ENCODE measurements around the gene BTBD1.
"Not testable (repeated sequence)": the region's sequence is repeated elsewhere in the genome, so short reads cannot be mapped to it uniquely, and the experiment has no call there.

Gene BTBD1

GRCh38 chr15:83098079-83098478, 31.0 kb upstream of the BTBD1 start:
- H3K4me1 ChIP-seq (ENCODE audit: insufficient read depth, low read length) = no peaks in the 10 kb centered on the region
- H3K79me2 ChIP-seq (ENCODE audit: insufficient read depth, low read length) = no peaks in the 10 kb centered on the region
- H3K9me3 ChIP-seq (ENCODE audit: insufficient read depth, low read length, severe bottlenecking) = no peaks in the 10 kb centered on the region
- no peak overlapping the region for H3K4me3 ChIP-seq (ENCODE audit: low read depth in 1 of 2, low read length in 2 of 2)
- DNase-seq = no peak
- H3K27me3 ChIP-seq (ENCODE audit: insufficient read depth, low read length, poor library complexity) = peaks cover 7% of the 10 kb centered on the region
- no peak overlapping the region for H3K27ac ChIP-seq (ENCODE audit: low read length)
- H3K4me2 ChIP-seq (ENCODE audit: insufficient read depth, low read length) = no peak overlapping the region
- no peak for ATAC-seq (ENCODE audit: insufficient read depth, low read depth)
- no peak overlapping the region for H3K9ac ChIP-seq (ENCODE audit: low read depth, low read length)
- no peaks in the 10 kb centered on the region for H3K36me3 ChIP-seq (ENCODE audit: insufficient read depth, low read length)
- H2AFZ ChIP-seq (ENCODE audit: low read depth, low read length) = no peak overlapping the region
- TF ChIP-seq EZH2 (IDR thresholded peaks at IDR 0.05; ENCODE audit: borderline replicate concordance, low read depth, low read length, severe bottlenecking) (no peak), CTCF (IDR thresholded peaks at IDR 0.05; ENCODE audit: borderline replicate concordance, extremely low read depth, low read length, poor library complexity, severe bottlenecking) (no peak)
- H4K20me1 ChIP-seq (ENCODE audit: insufficient read depth, low read length) = no peaks in the 10 kb centered on the region

GRCh38 chr15:83094583-83094982, 27.5 kb upstream of the BTBD1 start:
- Histone ChIP-seq H3K4me1 (ENCODE audit: insufficient read depth, low read length) (no peaks in the 10 kb centered on the region), H3K9ac (ENCODE audit: low read depth, low read length) (no peak overlapping the region), H3K4me3 (ENCODE audit: low read depth in 1 of 2, low read length in 2 of 2) (no peak overlapping the region), H3K9me3 (ENCODE audit: insufficient read depth, low read length, severe bottlenecking) (no peaks in the 10 kb centered on the region), H3K27me3 (ENCODE audit: insufficient read depth, low read length, poor library complexity) (peaks cover 7% of the 10 kb centered on the region), H3K36me3 (ENCODE audit: insufficient read depth, low read length) (no peaks in the 10 kb centered on the region), H3K4me2 (ENCODE audit: insufficient read depth, low read length) (no peak overlapping the region), H4K20me1 (ENCODE audit: insufficient read depth, low read length) (no peaks in the 10 kb centered on the region), H3K79me2 (ENCODE audit: insufficient read depth, low read length) (no peaks in the 10 kb centered on the region), H2AFZ (ENCODE audit: low read depth, low read length) (no peak overlapping the region), H3K27ac (ENCODE audit: low read length) (no peak overlapping the region)
- TF ChIP-seq EZH2 (IDR thresholded peaks at IDR 0.05; ENCODE audit: borderline replicate concordance, low read depth, low read length, severe bottlenecking) (no peak), CTCF (IDR thresholded peaks at IDR 0.05; ENCODE audit: borderline replicate concordance, extremely low read depth, low read length, poor library complexity, severe bottlenecking) (no peak)
- no peak for ATAC-seq (ENCODE audit: insufficient read depth, low read depth)
- no peak for DNase-seq

GRCh38 chr15:83092309-83092976, 25.4 kb upstream of the BTBD1 start:
- H2AFZ ChIP-seq (ENCODE audit: low read depth, low read length) = no peak overlapping the region

GRCh38 chr15:83091965-83092308, 24.9 kb upstream of the BTBD1 start:
- H3K4me3 ChIP-seq (ENCODE audit: low read depth in 1 of 2, low read length in 2 of 2); H3K27ac ChIP-seq (ENCODE audit: low read length); H2AFZ ChIP-seq (ENCODE audit: low read depth, low read length); H3K79me2 ChIP-seq (ENCODE audit: insufficient read depth, low read length); H3K27me3 ChIP-seq (ENCODE audit: insufficient read depth, low read length, poor library complexity); H3K4me1 ChIP-seq (ENCODE audit: insufficient read depth, low read length); ATAC-seq (ENCODE audit: insufficient read depth, low read depth); H3K9ac ChIP-seq (ENCODE audit: low read depth, low read length); H3K9me3 ChIP-seq (ENCODE audit: insufficient read depth, low read length, severe bottlenecking); DNase-seq; H3K4me2 ChIP-seq (ENCODE audit: insufficient read depth, low read length); H4K20me1 ChIP-seq (ENCODE audit: insufficient read depth, low read length); H3K36me3 ChIP-seq (ENCODE audit: insufficient read depth, low read length): not testable (repeated sequence)

More at GRCh38 chr15:83092309-83092976, 25.4 kb upstream of the BTBD1 start:
- no peaks in the 10 kb centered on the region for H3K36me3 ChIP-seq (ENCODE audit: insufficient read depth, low read length)
- no peaks in the 10 kb centered on the region for H3K4me1 ChIP-seq (ENCODE audit: insufficient read depth, low read length)
- H3K27ac ChIP-seq (ENCODE audit: low read length) = no peak overlapping the region
- no peak overlapping the region for H3K9ac ChIP-seq (ENCODE audit: low read depth, low read length)
- H3K4me3 ChIP-seq (ENCODE audit: low read depth in 1 of 2, low read length in 2 of 2) = no peak overlapping the region
- DNase-seq (no peak), ATAC-seq (ENCODE audit: insufficient read depth, low read depth) (no peak)
- H3K27me3 ChIP-seq (ENCODE audit: insufficient read depth, low read length, poor library complexity) = peaks cover 4% of the 10 kb centered on the region
- H3K4me2 ChIP-seq (ENCODE audit: insufficient read depth, low read length) = no peak overlapping the region
- H3K9me3 ChIP-seq (ENCODE audit: insufficient read depth, low read length, severe bottlenecking) = no peaks in the 10 kb centered on the region
- no peak for TF ChIP-seq EZH2 (IDR thresholded peaks at IDR 0.05; ENCODE audit: borderline replicate concordance, low read depth, low read length, severe bottlenecking)
- TF ChIP-seq CTCF (IDR thresholded peaks at IDR 0.05; ENCODE audit: borderline replicate concordance, extremely low read depth, low read length, poor library complexity, severe bottlenecking) = no peak
- H3K79me2 ChIP-seq (ENCODE audit: insufficient read depth, low read length) = no peaks in the 10 kb centered on the region
- no peaks in the 10 kb centered on the region for H4K20me1 ChIP-seq (ENCODE audit: insufficient read depth, low read length)
